CD4-positive, alpha-beta T cell treated with Interleukin-6 at 100 ng/mL for 8 hours (primary cell): ENCODE results near the gene MTERF2.

Experiments used
- DNase-seq: peaks from one replicate; pipeline ENCODE4 v3.0.0-alpha.2; 2020; ENCODE audit warnings: mixed read lengths, low spot score

The MTERF2 gene

GRCh38 chr12:106953352-106954250 lies 33.3 kb downstream of the MTERF2 start:
- no peak for DNase-seq

GRCh38 chr12:106950591-106950990 lies 36.4 kb downstream of the MTERF2 start:
- no peak for DNase-seq

- DNase-seq: no peak
Measured at GRCh38 chr12:106947461-106947860, 39.5 kb downstream of the MTERF2 start.

GRCh38 chr12:106945261-106945851 lies 41.6 kb downstream of the MTERF2 start:
- no peak for DNase-seq

GRCh38 chr12:106942775-106943174 lies 44.2 kb downstream of the MTERF2 start:
- no peak for DNase-seq

GRCh38 chr12:106941481-106942156 lies 45.3 kb downstream of the MTERF2 start:
- no peak for DNase-seq

- DNase-seq: no peak
Measured at GRCh38 chr12:106934277-106934676, 52.7 kb downstream of the MTERF2 start.
